GM21423 (cell line): Measurements from ENCODE around the gene HCK.
"Not testable (repeated sequence)": the region's sequence is repeated elsewhere in the genome, so short reads cannot be mapped to it uniquely, and the experiment has no call there.

ENCODE experiments used
- ATAC-seq: cut with Tn5 transposase; IDR thresholded peaks from one replicate; pipeline ENCODE4 v1.9.1; 2021; ENCODE audit warnings: mild to moderate bottlenecking, moderate library complexity; ENCODE audit not compliant: unreplicated experiment

Gene HCK

DNA sequence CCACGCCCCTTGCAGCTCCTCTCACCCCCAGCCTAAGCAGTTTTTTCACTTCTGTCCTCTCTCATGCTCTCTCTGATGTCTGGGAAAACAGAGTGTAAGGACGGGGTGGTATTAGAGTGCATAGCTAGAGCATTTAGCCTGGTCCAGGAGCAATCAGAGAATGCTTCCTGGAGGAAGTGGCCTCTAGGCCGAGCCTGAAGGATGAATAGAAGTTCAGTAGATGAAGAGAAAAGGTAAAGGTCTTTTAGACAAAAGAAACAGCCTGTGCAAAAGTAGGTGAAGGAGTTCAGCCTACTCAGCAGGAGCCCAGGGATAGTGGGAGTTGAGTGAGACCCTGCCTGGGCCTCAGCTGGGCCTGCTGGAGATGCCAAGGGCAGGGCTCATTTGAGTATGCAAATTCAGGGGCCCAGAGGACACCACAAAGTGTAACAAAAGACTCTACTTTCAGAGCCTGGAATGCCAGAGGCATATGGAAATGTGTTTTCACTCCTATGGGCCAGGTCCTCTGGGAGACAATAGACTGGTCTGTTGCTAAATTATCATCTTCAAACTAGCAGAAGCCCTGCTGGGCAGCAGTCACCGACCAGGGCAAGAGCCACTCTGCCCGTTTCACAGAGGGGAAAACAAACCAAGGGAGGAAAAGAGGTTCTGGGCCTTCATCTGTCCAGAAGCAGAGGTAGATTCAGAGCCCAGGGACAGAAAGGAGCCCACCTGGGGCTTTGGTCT lies 37.8 kb downstream of the HCK start:
- ATAC-seq = no peak

DNA sequence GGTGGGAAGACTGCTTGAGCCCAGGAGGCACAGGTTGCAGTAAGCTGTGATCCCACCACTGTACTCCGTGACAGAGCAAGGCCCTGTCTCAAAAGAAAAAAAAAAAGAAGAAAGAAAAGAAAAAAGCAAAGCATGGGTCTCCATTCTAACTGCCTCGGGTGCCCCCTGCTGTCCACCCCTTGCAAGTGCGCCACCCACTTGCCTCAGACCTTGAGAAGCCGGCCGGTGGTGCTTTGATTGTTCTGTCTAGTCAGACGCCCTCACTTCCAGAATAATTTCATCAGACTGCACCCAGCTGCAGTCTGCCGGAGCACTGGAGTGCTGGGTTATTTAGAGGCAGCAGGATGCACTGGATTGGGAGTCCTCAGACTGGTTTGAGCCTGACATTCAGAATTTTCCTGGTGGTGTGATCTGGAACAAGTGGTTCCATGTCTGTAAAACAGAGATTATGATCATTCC lies 39.9 kb downstream of the HCK start:
- ATAC-seq = peak; percentile 49

DNA sequence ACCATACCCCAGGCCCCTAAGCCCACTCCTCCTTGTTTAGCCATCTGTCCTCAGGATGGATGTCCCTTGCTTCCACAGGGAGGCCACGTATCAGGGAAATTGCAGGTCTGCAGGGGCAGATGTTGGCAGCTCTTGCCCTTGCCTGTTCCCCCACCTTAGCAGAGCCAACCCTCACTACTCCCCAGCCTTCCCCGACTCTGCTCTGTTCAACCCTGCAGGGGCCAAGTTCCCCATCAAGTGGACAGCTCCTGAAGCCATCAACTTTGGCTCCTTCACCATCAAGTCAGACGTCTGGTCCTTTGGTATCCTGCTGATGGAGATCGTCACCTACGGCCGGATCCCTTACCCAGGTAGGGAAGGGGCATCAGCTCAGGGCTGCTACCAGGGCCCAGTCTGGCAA lies 46.7 kb downstream of the HCK start:
- no peak for ATAC-seq

DNA sequence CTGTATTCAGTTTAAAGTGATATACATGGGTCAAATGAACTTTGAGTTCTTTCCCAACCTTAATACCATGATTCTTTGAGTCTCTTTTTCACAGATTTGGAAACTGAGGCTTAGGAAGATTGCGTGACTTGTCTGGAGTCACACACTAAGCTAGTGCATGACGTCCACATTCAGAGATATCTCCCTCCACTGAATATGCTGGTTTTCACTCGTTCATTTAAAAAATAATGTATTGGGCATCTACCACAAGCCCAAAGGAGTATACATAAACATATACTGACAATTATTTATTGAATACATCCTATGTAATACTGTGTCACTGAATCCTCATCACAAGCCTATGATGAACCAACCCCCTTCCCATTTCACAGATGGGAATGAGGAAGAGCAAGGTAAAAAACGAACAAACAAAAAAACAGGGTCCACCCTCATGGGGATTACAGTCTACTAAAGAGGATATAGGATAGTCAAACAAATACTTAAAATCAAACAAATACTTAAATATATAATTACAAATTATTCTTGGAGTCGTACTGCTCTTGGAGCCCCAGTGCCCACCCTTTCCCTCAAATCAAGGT lies 56.9 kb downstream of the HCK start:
- no peak for ATAC-seq

DNA sequence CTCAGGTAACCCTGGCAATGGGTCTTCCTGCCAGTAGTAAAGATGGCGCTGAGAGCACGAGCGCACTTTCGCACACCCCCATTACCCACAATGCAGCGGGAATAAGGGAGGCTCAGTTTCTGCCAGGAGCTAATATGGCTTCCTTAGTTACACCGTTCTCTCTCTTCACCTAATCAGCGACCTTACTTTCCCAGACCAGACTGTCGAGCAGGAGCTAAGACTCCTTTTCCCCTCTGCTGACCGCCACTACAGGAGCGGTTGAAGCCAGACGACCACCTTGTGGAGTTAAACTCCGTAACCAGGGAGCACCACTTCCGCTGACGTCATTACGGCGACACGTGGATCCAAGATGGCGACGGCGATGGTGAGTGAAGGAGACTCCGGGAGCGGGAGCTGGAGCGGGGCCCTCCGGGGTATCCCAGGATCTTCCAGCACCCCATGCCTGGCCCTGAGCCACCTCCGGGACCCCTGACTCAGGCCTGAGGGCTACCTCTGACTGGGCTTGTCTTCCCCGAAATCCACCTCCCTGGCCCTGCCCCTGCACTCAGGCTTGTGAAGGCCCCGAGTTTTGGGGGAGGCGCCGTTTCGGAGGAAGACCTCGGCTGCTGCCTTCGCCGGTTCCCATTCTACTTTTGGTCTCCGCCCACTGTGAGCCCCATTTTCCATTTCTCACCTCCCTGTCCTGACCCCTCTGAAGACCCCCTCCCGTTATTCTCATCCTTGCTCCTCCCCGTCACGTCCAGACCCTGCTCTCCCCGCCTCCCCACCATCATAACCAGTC lies 57.5 kb downstream of the HCK start, which contains the start of gene TM9SF4:
Gene TM9SF4 (plus strand): TSS at position 323 of the 781 bp plus-strand sequence. CDS start 27 bp downstream, at position 350.
- ATAC-seq = peak; percentile 77

DNA sequence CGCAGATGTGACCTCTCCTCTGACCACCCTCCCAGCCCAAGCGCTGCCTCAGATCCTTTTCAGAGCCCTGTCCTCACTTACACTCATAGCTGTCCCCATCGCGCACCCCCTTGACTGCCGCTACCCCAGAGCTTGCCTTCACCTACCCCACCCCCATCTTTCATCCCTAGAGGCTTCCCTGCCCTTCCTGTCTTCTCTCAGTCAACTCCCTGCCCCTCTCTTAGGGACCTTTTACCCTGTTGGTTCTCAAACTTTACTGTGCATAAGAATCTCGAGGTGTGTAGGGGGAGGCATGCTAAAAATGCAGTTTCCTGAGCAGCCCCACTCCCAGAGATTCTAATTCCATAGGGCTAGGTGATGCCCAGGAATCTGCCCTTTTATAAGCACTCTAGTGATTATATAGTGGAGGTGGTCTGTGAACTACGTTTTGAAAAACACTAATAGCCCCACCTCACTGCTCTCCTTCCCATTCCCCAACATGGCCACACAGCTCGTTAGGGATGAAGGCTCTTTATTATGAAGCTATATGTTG lies 58.2 kb downstream of the HCK start:
- ATAC-seq = peak; percentile 15

DNA sequence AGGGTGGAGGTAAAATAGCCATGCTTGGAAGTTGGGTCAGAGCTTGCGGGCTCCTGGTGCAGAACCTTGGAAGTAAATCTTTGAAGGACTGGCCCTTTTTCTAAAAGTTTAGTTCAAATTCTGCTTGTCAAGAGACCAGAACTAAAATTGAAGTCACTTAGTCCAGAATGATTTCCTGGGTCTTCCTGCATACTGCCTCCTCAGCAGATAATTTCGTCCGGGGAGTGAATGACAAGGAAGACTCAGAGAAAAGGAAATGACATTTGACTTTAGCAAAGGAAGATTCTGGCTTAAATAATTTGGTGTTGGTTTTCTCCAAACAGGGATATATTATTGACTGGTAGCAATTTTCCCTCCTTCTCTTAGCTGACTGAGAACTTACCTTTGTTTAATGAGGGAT lies 58.7 kb downstream of the HCK start:
- no peak for ATAC-seq

DNA sequence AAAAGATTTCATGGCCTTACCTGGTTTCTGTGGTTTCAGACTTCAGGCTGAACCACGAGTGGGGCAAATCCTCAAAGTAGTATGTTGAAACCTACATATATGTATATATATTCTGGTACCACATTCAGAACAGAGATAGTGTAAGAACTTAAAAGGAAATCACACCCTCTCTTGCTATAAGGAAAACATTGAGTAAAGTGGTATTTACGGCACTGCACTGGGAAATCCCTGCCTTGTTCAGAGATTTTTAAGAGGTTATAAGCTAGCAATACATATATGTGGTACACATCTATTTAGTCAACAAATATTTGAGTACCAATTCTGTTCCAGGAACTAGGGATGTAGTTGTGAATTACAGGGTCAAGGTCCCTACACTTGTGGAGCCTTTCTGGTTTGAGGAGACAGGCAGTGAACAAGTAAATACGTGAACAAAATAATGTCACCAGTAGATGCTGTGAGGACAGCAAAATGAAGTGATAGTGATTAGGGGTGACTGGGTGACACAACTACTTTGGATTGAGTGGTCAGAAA lies 59.2 kb downstream of the HCK start:
- ATAC-seq = no peak

DNA sequence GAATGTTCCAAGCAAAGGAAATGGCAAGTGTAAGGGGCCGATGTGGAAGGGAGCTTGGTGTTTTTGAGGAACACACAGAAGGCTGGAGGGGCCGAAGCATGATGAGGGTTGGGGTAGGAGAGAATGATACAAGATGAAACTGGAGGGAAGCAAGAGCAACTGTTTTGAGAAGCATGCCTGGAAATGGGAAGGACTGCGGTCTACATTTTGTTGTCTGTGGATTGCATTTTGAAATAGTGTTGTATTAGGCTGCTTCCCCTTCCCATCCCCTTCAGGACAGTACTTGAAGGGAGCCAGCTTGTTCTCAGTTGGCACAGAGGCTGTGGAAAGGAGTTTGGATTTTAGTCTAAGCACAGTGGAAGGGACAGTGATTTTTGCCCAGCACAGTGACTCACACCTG lies 59.7 kb downstream of the HCK start:
- ATAC-seq = no peak

DNA sequence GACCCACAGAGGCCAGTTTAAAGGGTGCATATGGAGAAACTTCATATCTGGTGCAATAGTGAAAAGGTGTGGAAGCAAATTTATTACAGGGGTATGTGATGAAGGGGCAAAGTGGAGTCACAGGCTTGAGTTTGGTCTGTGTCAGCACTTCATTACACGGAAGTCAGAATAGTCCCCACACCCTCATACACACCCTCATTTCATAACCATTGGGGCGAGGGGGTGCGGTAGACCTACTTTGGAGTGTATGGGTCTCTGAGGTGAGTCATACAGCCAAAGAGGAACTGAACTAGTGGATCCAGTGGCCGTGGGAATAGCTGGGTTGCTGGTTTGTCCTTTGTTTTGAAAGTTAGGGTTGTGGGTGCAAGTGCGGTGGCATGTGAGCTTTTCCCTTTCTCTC lies 60.8 kb downstream of the HCK start:
- no peak for ATAC-seq

DNA sequence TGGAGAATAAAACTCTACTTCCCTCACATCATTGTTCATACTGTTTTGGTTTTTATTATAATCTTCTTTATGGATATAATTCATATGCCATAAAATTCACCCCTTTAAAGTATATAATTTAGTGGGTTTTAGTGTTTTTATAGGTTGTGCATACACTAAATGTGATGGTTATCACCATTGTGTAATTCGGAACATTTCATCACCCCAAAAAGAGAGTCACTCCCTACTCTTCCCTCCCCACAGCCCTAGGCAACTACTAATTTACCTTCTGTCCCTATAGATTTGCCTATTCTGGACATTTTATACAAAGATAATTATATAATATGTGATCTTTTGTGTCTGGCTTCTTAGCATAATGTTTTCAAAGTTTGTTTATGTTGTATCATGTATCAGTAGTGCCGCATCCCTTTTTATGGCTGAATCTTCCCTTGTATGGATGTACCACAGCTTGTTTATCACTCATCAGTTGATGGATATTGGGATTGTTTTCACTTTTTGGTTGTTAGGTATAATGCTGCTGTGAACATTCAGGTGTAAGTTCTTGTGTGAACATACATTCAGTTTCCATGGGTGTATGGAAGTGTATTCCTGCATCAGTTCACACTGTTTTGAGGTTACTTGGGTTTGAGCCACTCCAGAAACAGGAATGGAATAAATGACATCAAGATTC lies 61.7 kb downstream of the HCK start:
- ATAC-seq = no peak

DNA sequence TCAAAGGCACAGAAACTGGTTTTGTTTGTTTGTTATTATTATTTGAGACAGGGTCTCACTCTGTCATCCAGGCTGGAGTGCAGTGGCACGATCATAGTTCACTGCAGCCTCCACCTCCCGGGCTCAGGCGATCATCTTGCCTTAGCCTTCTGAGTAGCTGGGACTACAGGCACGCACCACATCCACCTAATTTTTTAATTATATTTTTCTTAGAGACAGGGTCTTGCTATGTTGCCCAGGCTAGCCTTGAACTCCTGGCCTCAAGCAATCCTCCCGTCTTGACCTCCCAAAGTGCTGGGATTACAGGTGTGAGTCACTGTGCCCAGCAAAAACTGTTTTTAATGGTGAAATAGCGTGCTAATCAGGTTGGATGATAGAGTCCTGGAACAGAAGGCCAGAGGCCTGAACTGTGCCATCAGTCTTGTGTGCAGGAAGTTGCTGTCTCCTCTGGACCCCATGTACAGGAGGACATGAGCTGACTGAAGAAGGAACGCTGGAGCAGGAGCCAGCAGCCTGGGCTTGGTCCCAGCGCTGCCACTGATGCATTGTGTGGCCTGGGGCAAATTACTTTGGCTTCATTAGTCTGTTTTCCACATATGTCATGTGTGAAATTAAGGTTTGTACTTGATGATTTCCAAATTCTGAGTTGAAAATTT lies 62.4 kb downstream of the HCK start:
- no peak for ATAC-seq

DNA sequence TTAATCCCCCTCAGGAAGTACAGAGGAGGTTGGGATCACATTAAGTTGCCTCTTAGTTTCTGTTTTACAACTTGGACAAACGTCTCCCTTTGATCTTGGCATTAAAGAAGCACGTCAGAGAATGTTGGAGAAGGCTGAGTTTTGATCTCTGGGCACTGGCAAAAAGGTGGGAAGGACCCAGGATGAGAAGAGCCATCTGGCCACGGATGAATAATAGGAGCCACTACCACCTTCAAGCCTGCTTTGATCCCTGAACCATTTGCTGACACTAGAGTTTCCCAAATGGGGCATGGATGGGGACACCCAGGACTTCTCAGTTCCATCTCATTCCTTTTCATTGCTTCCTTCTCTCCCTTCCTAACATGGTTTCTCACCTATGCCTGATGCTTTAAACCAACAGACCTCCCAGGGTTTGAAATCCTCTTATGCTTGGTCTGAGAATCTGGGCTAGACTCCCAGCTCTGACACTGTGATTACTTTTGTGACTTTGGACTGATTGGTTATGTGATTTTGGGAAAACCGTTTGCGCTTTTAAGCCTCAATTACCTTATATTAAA lies 63.2 kb downstream of the HCK start:
- no peak for ATAC-seq

DNA sequence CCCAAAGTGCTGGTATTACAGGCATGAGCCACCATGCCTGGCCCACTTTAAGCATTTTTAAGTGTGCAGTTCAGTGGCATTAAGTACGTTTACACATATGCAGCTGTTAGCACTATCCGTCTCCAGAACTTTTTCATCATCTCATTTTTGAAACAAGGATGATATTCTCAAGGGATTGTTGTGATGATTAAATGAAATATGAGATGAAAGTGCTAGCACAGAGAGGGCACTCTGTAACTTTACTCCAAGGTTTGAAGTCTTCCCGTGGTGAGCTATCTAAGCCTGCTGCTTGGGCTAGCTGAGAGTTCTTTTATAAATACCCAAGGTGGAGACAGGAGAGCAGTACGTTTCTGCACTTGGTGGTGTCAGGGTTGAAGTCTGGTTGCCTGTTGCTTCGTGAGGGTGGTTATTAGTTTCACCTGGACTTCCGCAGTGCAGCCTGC lies 64.1 kb downstream of the HCK start:
- ATAC-seq = no peak

DNA sequence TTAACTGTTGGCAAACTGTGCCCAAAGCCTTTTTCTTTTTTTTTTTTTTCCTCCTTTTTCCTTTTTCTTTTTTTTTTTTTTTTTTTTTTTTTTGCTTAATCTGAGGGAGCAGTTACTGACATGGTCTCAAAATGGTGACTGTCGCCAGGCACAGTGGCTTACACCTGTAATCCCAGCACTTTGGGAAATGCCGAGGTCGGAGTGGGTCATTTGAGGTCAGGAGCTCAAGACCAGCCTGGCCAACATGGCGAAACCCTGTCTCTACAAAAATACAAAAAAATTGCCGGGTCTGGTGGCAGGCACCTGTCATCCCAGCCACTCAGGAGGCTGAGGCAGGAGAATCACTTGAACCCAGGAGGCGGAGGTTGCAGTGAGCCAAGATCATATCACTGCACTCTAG lies 64.8 kb downstream of the HCK start:
- ATAC-seq = not testable (repeated sequence)

DNA sequence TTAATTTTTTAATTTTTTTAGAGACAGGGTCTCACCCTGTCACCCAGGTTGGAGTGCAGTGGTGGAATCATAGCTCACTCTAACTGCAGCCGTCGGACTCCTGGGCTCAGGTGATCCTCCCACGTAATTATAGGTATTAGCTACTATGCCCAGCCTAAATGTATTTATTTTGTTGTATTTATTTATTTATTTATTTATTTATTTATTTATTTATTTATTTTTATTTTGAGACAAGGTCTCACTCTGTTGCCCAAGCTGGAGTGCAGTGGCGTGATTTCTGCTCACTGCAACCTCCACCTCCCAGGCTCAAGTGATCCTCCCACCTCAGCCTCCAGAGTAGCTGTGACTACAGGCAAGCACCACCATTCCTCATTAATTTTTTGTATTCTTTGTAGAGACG lies 66.4 kb downstream of the HCK start:
- not testable (repeated sequence) for ATAC-seq

DNA sequence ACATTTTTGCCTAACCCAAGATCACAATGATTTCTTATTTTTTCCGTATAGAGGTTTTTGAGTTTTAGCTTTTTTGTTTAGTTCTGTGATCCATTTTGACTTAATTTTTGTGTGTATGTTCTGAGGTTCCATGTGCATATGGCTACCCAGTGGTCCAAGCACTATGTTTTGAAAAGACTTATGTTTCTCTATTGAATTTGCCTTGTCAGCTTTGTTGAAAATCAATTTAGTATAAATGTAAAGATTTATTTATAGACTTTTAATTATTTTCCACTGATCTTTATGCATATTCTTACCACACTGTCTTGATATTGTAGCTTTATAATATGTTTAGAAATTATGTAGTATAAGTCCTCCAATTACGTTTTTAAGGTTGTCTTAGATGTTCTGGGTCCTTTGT lies 67.7 kb downstream of the HCK start:
- ATAC-seq = no peak

DNA sequence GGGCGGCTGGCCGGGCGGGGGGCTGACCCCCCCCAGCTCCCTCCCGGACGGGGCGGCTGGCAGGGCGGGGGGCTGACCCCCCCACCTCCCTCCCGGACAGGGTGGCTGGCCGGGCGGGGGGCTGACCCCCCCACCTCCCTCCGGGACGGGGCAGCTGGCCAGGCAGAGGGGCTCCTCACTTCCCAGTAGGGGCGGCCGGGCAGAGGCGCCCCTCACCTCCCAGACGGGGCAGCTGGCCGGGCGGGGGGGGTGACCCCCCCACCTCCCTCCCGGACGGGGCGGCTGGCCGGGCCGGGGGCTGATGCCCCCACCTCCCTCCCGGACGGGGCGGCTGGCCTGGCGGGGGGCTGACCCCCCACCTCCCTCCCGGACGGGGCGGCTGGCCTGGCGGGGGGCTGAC lies 69.9 kb downstream of the HCK start:
- not testable (repeated sequence) for ATAC-seq

DNA sequence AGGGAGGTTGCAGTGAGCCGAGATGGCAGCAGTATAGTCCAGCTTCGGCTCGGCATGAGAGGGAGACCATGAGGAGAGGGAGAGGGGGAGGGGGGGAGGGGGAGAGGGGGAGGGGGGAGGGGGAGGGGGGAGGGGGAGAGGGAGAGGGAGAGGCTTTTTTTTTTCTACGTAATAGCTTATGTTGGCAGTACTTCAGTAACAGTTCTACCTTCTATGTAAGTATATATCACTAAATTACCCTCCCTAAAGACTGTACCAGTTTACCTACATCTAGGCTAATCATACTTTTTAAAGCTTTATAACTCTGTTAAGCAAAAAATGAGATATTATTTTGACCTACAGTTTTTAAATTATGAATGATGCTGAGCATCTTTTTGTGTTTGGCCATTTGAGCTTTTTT lies 71.0 kb downstream of the HCK start:
- no peak for ATAC-seq

DNA sequence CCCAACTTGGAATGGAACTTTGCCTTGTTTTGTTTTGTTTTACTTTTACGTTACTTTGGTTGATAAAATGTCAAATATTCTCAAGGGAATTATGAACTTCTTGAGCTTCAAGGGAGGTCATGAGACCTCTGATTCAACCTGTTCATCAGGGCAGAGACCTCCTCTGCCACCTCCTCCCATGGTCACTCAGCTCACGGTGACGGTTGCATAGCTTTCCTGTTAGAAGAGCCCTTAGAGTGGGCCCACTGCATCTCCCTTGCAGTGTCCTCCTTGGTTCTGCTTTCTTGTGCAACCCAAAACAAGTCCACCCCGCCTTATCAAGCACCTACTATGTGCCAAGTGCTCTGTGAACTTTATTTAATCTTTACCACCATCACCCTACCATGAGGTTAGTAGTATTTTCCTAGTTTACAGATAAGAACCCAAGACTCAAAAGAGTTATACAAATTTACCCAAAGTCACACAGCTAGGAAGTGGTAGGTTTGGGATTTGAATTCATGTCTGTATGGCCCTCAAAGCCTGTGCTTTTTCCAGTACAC lies 72.9 kb downstream of the HCK start:
- no peak for ATAC-seq
